SK-N-SH (cell line): ENCODE data around the gene ZSCAN20. TPM values are rescaled to one million over a fixed set of nuclear protein-coding genes. Genes with fewer than 3 reads are reported as not detected.
A peak's percentile ranks its signal among the peaks of the same experiment; 100 is the strongest.

Experiments used
- CTCF ChIA-PET: fragments of 300-600, 350-600 bp; formaldehyde crosslinking; extraction: SDS; loops from one replicate; lab custom pipeline; 2021; lab: Yijun Ruan, JAX
- POLR2A ChIA-PET: fragments of 350-600 bp; sonication (Branson Sonifier 250); formaldehyde crosslinking; extraction: SDS; loops from one replicate; lab custom pipeline; 2020; ENCODE audit warnings: antibody characterized with exemption, inconsistent platforms; lab: Yijun Ruan, JAX
- DNase-seq: peaks from one replicate; pipeline ENCODE4 v3.0.0; 2012
- H2AFZ ChIP-seq: fragments of 200-600 bp; sonication (generic); 2 replicates; pipeline ENCODE4 v1.8.1; 2016; ENCODE audit warnings: antibody characterized with exemption, mild to moderate bottlenecking, low read depth
- H3F3A ChIP-seq: fragments of 200-600 bp; sonication (generic); replicated peaks from 2 replicates; pipeline ENCODE3; 2016; ENCODE audit warnings: antibody characterized with exemption, mild to moderate bottlenecking; ENCODE audit not compliant: insufficient read depth
- H3K27ac ChIP-seq, 2 experiments: fragments of 200-500 bp in 1 of 2; fragments of 200-600 bp in 1 of 2; sonication (Bioruptor generic) in 1 of 2; sonication (generic), shearing (Covaris generic) in 1 of 2; 2 replicates each; pipeline versions ENCODE4 v1.5.1 to v1.6.1; 2014 to 2016; ENCODE audit warnings: low read depth in 2 of 2, inconsistent platforms in 1 of 2, low read length in 1 of 2, mild to moderate bottlenecking in 1 of 2, mixed read lengths in 1 of 2
- H3K27me3 ChIP-seq: fragments of 200-600 bp; sonication (generic), shearing (Covaris generic); 2 replicates; pipeline ENCODE4 v1.6.1; 2016; ENCODE audit warnings: mixed run types; ENCODE audit not compliant: insufficient read depth
- H3K36me3 ChIP-seq, 2 experiments: fragments of 200-500 bp in 1 of 2; fragments of 200-600 bp in 1 of 2; sonication (Bioruptor generic) in 1 of 2; sonication (generic) in 1 of 2; replicated peaks in 1 of 2; 2 replicates each; pipeline versions ENCODE3 to v1.5.1; 2014 to 2016; ENCODE audit warnings: low read length in 1 of 2, mild to moderate bottlenecking in 1 of 2; ENCODE audit not compliant: insufficient read depth in 2 of 2, control insufficient read depth in 1 of 2
- H3K4me1 ChIP-seq, 2 experiments: fragments of 200-500 bp in 1 of 2; fragments of 200-600 bp in 1 of 2; sonication (Bioruptor generic) in 1 of 2; sonication (generic), shearing (Covaris generic) in 1 of 2; 2 replicates each; pipeline versions ENCODE4 v1.5.1 to v1.6.1; 2014 to 2016; ENCODE audit warnings: low read depth in 1 of 2, low read length in 1 of 2, mixed run types in 1 of 2; ENCODE audit not compliant: insufficient read depth in 2 of 2, control insufficient read depth in 1 of 2
- H3K4me2 ChIP-seq: fragments of 200-600 bp; sonication (generic), shearing (Covaris generic); 2 replicates; pipeline ENCODE4 v1.6.1; 2017; ENCODE audit warnings: mixed run types
- H3K4me3 ChIP-seq, 2 experiments: fragments of 200-500 bp in 1 of 2; fragments of 200-600 bp in 1 of 2; sonication (Bioruptor generic) in 1 of 2; sonication (generic), shearing (Covaris generic) in 1 of 2; 2 replicates each; pipeline versions ENCODE4 v1.5.1 to v1.8.1; 2014 to 2016; ENCODE audit warnings: low read depth in 2 of 2, inconsistent platforms in 1 of 2, low read length in 1 of 2, mild to moderate bottlenecking in 1 of 2, mixed read lengths in 1 of 2, moderate library complexity in 1 of 2
- H3K79me2 ChIP-seq: fragments of 200-600 bp; sonication (generic); 2 replicates; pipeline ENCODE4 v1.8.1; 2017; ENCODE audit warnings: mild to moderate bottlenecking; ENCODE audit not compliant: insufficient read depth
- H3K9ac ChIP-seq: fragments of 200-600 bp; sonication (generic); 2 replicates; pipeline ENCODE4 v1.6.1; 2017; ENCODE audit warnings: mixed run types
- H3K9me2 ChIP-seq: fragments of 200-600 bp; sonication (generic); 2 replicates; pipeline ENCODE4 v1.6.1; 2017; ENCODE audit warnings: mixed run types
- H3K9me3 ChIP-seq: fragments of 200-600 bp; sonication (generic); 2 replicates; pipeline ENCODE4 v1.6.1; 2017; ENCODE audit warnings: mixed run types, mild to moderate bottlenecking, moderate library complexity
- H4K20me1 ChIP-seq: fragments of 200-600 bp; sonication (generic); 2 replicates; pipeline ENCODE4 v1.6.1; 2017; ENCODE audit warnings: mild to moderate bottlenecking, mixed run types; ENCODE audit not compliant: insufficient read depth
- CHD2 ChIP-seq: fragments of 150-350 bp; IDR thresholded peaks from 2 replicates; pipeline ENCODE4 v1.6.1; 2018; ENCODE audit warnings: low read length; ENCODE audit not compliant: partially characterized antibody
- CTCF ChIP-seq: fragments of 200-600 bp; sonication (generic); IDR thresholded peaks from 2 replicates; pipeline ENCODE4 v1.6.1; 2017; ENCODE audit warnings: antibody characterized with exemption, mild to moderate bottlenecking, moderate library complexity
- ELF1 ChIP-seq: IDR thresholded peaks from 2 replicates; pipeline ENCODE4 v1.4.0; 2012
- EZH2phosphoT487 ChIP-seq: fragments of 200-600 bp; sonication (generic); IDR thresholded peaks from 2 replicates; pipeline ENCODE4 v1.6.1; 2017; ENCODE audit warnings: low read depth, mixed run types, mild to moderate bottlenecking, antibody characterized with exemption, moderate library complexity, borderline replicate concordance
- FOXM1 ChIP-seq: IDR thresholded peaks from 2 replicates; pipeline ENCODE4 v1.4.0; 2012; ENCODE audit warnings: low read depth, mild to moderate bottlenecking
- GABPA ChIP-seq: IDR thresholded peaks from 2 replicates; pipeline ENCODE4 v1.4.0; 2012; ENCODE audit warnings: low read depth, mild to moderate bottlenecking
- GATA2 ChIP-seq: sonication (generic); formaldehyde crosslinking; IDR thresholded peaks from 2 replicates; pipeline ENCODE4 v1.5.0; 2020; ENCODE audit warnings: mild to moderate bottlenecking, missing genetic modification reagents
- IRF3 ChIP-seq: fragments of 150-350 bp; IDR thresholded peaks from 2 replicates; pipeline ENCODE4 v1.6.1; 2016; ENCODE audit warnings: mild to moderate bottlenecking, low read depth, low read length
- NFIC ChIP-seq: IDR thresholded peaks from 2 replicates; pipeline ENCODE4 v1.4.0; 2012; ENCODE audit warnings: borderline replicate concordance
- PBX3 ChIP-seq: IDR thresholded peaks from 2 replicates; pipeline ENCODE4; 2012
- RAD21 ChIP-seq: IDR thresholded peaks from 2 replicates; pipeline ENCODE4 v1.6.1; 2012; ENCODE audit warnings: mild to moderate bottlenecking, low read length
- SMC3 ChIP-seq: IDR thresholded peaks from 2 replicates; pipeline ENCODE4 v1.6.1; 2012; ENCODE audit warnings: low read depth, low read length, improper control_type of control experiment
- TCF12 ChIP-seq: IDR thresholded peaks from 2 replicates; pipeline ENCODE4 v1.4.0; 2012
- USF2 ChIP-seq: fragments of 150-350 bp; IDR thresholded peaks from 2 replicates; pipeline ENCODE4 v1.6.1; 2017; ENCODE audit warnings: antibody characterized with exemption, low read length, low read depth, borderline replicate concordance
- ZBTB33 ChIP-seq: IDR thresholded peaks from 2 replicates; pipeline ENCODE4 v1.4.0; 2012; ENCODE audit warnings: low read depth, borderline replicate concordance
- WGBS: methylation state at CpG from one replicate; pipeline ENCODE4 v1.1.6; 2017; ENCODE audit warnings: low lambda C conversion rate; 5-methylcytosine and 5-hydroxymethylcytosine counted together
- polyA plus RNA-seq, 3 experiments: library from polyadenylated mRNA; depleted of rRNA; stranded (reverse); fragments of >200 nt; gene quantifications; 2 replicates each; pipeline ENCODE4 v1.2.3, GENCODE V29; 2012

ZSCAN20 gene
- polyA plus RNA-seq, 1 of the 3 experiments (the other 2 are of a cell fraction): 2.1 TPM

GRCh38 chr1:33443705-33444180, 28.7 kb upstream of the ZSCAN20 start (continued):
- no peak for TF ChIP-seq RAD21
- no peak for TF ChIP-seq GABPA

- no peaks in the 10 kb centered on the region for H3K9me2 ChIP-seq
- H3K36me3 ChIP-seq: no peaks in the 10 kb centered on the region
- DNase-seq: no peak
- WGBS: 92% methylated on average over 6 of the region's 6 CpGs
- no peak overlapping the region for H2AFZ ChIP-seq
- H3K27me3 ChIP-seq: no peaks in the 10 kb centered on the region
- peaks cover 12% of the 10 kb centered on the region for H3F3A ChIP-seq
- no peaks in the 10 kb centered on the region for H3K79me2 ChIP-seq
- H3K4me2 ChIP-seq: no peak overlapping the region
- no peaks in the 10 kb centered on the region for H4K20me1 ChIP-seq
- H3K9ac ChIP-seq: no peak overlapping the region
- TF ChIP-seq USF2 (no peak), SMC3 (no peak), GATA2 (CRISPR knock-in tag) (no peak), FOXM1 (no peak), ELF1 (no peak), TCF12 (no peak), NFIC (no peak), EZH2phosphoT487 (no peak), PBX3 (no peak), CHD2 (no peak), CTCF (no peak), ZBTB33 (no peak), IRF3 (no peak)
- peaks cover 10 to 21% of the 10 kb centered on the region in 2 experiments; a peak in 3 of 4 replicates for H3K4me1 ChIP-seq
- no peak overlapping the region for H3K4me3 ChIP-seq
- no peaks in the 10 kb centered on the region for H3K9me3 ChIP-seq
- CTCF ChIA-PET: interaction anchor here (1.6 to 11.8 kb wide), 2 partner anchors 10 to 26 kb away, joined by 6 to 58 read pairs; no protein-coding TSS in a partner anchor
- H3K27ac ChIP-seq: peak overlapping the region in 1 of 2 experiments; percentile 89; a peak in 1 of 4 replicates
- POLR2A ChIA-PET: no interaction called here
These were observed 27.3 kb upstream of the ZSCAN20 start for GRCh38 chr1:33445108-33445507.
